ENCODE results near the gene HOXA10.

The HOXA10 gene

DNA sequence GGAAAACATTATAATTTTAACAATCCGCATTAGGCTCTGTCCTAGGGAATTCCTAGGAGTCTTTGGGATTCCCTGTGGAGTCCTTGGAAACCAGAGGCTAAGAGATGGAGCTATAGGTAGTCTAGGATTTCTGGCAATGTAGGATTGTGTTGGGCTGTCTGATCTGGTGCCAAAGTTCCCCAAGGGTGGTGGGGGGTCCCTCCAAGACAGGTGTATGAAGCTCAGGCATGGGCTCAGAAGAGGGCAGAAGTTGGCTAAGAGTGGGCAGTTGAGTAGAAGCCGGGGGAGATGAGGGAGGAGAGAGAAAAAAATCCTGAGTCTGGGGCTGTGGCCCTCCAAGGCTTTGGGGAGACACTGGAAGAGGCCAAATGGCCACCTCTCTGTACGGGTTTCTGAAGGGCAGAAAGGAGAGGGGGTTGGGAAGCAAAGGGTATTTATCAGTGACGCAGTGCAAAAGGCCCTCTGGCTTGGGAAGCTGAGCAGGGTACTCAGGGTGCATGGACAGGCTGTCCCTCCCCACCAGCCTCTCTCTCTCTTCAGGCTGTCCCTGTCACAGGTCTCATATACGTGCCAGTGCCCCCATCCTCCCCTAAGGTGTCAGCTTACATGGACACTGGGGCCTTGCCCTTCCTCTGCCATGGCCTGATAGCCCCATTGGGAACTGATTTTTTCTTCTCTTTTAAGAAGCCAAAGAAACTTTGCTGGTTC lies 27.5 kb downstream of the HOXA10 start:
- H3K4me3 ChIP-seq (ENCODE audit: low read depth, low read length), result no peak overlapping the region

DNA sequence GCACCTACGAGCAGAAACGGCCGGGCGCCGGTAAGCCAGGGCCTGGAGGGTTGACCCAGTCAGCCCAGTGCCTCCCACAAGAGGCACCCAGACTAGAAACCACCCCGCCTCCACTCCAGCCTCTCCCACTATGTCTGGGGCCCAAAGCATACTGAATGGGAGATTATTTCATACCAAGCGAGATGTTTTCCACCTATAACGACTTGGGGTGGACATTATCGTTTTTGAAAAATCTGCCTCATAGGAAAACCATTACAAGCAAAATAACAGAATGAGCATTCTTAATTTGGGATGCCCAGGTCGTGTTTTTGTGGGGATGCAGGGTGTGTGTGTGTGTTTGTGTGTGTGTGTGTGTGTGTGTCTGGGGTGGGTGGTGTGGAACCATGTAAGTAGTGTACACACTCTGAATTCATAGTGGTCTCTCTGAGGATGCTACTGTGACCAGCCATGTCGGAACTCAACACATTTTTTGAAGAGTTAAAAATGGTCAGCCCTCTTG lies 28.2 kb downstream of the HOXA10 start:
- no peak overlapping the region for H3K4me3 ChIP-seq (ENCODE audit: low read depth, low read length)

DNA sequence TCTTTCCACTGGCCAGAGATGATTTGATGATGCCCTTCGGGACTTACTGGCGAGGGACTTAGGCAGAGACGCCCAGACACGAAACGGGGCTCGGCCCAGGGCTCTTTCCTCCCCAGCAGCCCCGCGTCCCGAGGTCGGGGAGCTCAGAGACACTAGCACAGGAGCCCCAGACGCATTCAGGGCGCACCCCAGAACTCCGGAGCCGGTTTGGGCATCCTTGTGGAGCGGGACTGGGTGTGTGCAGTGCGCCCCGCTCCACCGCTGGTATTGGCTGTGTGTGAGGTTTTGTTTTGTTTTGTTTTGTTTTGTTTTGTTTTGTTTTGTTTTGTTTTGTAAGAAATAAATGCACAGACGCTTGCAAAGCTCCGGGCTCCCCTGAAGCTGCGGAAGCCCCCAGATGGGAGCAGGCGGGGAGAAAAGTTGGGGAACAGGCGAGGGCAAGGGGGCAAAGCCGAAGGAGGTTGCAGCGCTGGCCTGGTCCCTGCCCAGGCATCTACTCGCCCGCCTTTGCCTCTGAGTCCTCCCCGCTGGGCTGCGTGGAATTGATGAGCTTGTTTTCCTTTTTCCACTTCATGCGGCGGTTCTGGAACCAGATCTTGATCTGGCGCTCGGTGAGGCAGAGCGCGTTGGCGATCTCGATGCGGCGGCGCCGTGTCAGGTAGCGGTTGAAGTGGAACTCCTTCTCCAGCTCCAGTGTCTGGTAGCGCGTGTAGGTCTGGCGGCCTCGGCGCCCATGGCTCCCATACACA lies 28.8 kb downstream of the HOXA10 start:
- H3K4me3 ChIP-seq (ENCODE audit: low read depth, low read length), result no peak overlapping the region

DNA sequence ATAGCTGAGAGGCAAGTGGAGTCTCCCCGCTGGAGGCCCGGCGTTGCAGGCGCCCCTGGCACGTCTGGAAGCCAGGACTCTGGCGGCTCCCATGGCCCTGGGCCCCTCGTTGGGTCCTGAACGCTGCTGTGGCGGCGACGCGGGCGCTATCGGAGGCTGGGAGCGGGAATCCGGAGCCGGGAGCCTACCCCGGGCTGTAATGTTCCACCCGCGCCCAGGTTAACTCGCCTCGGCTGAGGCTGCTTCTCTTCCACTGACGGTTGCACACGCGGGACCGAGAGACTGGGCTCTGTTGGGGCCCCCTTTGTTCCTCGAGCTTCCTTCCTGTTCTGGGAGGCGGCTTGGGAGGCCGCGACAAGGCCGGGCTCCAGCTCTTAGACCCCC lies 29.3 kb downstream of the HOXA10 start:
- H3K4me3 ChIP-seq (ENCODE audit: low read depth, low read length), result no peak overlapping the region

DNA sequence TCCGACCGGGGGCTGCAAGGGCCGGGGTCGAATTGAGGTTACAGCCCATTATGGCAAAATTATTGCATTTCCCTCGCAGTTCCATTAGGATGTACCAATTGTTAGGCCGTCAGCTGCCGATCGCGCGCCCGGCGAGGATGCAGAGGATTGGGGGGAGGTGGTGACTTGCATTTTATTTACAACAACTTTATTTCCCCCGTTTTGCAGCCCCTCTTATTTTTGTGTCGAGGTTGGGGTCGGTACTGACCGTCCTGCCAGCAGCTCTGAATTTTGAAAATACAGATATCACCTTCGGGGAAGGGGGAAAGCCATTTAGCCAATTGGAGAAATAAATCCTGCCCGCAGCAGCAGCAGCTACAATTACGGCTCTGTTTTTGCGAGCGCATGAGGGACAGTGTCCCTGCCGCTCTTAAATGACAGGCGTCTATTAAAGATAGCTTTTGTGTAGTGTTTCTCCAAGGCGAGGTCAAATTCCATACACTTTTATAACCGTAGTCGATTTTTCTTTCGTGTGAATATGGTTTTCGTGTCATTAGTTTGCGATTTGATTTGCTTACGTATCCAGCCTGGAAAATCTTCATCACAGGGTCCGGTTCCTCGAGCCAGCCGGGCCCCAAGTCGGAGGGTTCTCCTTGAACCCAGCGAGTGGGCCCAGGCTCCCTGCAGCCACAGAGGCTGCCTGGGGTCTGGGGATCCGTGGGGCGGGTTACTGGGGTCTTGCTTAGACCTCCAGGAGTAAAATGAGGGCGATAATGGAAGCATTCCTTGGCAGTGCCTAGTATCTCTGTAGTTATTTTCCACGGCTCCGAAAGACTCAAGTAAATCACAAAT lies 30.0 kb downstream of the HOXA10 start:
- H3K4me3 ChIP-seq (ENCODE audit: low read depth, low read length), result no peak overlapping the region

DNA sequence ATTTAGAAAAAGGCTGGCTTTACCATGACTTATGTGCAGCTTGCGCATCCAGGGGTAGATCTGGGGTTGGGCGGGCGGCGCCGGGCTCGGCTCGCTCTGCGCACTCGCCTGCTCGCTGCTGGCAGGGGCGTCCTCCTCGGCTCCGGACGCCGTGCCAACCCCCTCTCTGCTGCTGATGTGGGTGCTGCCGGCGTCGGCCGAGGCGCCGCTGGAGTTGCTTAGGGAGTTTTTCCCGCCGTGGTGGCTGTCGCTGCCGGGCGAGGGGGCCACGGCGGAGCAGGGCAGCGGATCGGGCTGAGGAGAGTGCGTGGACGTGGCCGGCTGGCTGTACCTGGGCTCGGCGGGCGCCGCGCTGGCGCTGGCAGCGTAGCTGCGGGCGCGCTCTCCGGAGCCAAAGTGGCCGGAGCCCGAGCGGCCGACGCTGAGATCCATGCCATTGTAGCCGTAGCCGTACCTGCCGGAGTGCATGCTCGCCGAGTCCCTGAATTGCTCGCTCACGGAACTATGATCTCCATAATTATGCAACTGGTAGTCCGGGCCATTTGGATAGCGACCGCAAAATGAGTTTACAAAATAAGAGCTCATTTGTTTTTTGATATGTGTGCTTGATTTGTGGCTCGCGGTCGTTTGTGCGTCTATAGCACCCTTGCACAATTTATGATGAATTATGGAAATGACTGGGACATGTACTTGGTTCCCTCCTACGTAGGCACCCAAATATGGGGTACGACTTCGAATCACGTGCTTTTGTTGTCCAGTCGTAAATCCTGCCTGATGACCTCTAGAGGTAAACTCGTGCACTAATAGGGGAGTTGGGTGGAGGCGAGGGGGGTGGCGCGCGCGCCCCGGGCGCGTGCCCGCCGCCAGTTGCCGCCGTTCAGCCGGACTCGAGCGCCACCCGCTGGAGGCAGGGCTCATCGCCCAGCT lies 30.8 kb downstream of the HOXA10 start, which contains the start of gene HOXA5:
Gene HOXA5, minus strand, starts transcription at position 659 of the 927 bp plus-strand sequence. Its CDS starts 74 bp downstream, at position 585.
- peak within 1 kb of the TSS; percentile 13 for H3K4me3 ChIP-seq (ENCODE audit: low read depth, low read length)

DNA sequence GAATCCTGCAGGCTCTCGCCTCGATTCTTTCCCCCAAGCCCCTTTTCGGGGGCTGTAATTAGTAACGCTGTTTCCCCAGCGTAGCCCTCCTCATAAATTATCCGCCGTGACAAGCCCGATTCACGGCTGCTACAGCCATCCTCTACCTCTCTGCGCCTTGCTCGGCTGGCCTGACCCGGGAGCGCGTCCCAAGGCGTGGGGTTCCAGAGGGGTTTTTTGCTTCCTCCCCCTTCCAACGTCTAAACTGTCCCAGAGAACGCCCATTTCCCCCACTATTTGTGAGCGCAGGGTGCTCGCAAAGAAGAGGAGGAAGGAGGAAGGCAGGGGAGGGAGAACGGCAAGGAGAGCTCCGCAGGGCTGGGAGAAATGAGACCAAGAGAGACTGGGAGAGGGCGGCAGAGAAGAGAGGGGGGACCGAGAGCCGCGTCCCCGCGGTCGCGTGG lies 31.5 kb downstream of the HOXA10 start:
- H3K4me3 ChIP-seq (ENCODE audit: low read depth, low read length), result no peak overlapping the region

DNA sequence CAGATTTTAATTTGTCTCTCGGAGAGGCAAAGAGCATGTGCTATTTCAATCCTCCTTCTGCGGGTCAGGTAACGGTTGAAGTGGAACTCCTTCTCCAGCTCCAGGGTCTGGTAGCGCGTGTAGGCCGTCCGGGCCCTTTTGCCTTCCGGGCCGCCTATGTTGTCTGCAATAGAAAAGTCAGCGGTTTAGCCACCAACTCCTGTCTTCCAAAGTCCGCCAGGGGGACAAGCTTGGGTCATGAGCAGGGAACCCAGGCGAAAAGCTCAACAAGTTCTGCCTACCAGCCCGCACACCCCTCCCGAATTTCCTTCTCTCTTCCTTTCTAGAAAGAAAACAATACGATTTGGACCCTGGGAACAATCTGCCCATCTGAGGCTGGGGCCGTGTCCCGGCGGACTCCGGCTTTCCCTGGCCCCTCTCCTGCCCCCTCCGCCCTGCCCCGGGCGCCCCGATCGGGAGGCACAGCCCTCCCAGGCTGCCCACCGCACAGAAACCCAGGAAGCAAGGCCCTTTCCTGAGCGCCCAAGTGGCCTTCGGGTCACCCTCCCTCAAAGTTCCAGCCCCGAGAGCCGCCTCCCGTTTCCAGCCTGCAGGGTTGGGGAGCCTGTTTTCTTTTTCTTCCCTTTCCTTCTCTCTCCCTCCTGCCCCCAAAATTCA lies 32.1 kb downstream of the HOXA10 start:
- no peak overlapping the region for H3K4me3 ChIP-seq (ENCODE audit: low read depth, low read length)

DNA sequence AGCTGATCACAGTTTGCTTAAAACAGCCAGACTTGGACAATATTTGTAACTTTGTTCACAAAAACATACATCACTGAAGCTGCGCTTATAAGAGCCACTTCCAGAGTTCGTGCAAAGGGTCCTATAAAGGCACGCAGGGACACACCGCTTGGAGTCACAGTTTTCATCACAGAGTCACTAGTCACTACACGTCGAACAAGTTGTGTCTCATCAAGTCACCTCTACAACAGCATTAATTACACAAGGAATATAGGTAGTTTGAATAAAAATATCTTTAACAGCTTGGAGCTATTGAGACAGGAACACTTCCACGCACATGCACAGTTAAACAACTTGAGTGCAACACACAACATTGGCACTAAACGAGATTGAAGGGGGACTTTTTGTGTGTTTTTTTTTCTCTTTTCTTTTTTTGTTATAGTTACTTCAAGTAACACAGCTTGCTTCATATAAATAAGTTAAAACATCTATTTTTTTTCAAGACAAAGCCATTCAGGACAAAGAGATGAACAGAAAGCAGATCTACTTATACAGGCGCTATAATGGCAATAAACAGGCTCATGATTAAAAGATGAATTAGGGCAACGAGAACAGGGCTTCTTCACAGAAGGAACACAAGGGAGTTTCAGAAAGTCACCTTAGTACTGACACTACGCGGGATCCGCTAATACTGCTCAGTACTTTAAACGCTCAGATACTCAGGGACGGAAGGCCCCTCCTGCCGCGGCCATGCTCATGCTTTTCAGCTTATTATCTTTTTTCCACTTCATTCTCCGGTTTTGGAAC lies 32.8 kb downstream of the HOXA10 start:
- H3K4me3 ChIP-seq (ENCODE audit: low read depth, low read length), result no peak overlapping the region

DNA sequence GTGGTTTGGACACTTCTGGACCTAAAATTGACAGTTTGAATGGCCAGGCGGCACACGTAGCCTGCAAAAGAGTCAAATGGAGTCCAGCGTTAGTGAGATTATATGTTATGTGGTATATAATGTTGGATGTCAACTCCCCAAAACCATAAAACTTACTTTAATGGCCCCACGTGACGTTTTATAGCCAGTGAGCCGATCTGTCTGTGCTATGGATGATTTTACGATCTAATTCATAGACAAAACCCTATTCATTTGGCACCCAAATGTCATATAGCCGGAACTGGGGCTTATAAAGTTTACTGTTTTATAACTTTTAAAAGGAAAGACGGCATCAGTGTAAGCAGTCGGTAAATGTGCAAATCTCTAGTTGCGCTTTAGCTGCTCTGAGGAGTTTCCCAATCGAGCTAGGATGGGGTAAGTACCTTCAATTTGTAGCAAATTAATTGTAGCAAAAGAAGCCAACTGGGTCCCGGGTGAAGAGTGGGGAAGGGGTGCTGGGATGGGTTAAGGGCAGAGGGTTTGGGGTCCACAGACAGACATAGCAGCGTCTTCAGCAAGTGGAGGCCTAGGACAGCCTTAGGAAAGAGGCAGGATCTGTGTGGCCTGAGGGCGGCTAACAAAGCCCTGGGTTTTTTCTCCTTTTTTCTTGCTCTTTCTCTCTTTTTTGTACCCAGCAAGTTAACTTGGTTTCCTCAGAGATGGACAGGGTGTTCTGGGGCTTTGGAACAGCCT lies 33.8 kb downstream of the HOXA10 start:
- no peak overlapping the region for H3K4me3 ChIP-seq (ENCODE audit: low read depth, low read length)

DNA sequence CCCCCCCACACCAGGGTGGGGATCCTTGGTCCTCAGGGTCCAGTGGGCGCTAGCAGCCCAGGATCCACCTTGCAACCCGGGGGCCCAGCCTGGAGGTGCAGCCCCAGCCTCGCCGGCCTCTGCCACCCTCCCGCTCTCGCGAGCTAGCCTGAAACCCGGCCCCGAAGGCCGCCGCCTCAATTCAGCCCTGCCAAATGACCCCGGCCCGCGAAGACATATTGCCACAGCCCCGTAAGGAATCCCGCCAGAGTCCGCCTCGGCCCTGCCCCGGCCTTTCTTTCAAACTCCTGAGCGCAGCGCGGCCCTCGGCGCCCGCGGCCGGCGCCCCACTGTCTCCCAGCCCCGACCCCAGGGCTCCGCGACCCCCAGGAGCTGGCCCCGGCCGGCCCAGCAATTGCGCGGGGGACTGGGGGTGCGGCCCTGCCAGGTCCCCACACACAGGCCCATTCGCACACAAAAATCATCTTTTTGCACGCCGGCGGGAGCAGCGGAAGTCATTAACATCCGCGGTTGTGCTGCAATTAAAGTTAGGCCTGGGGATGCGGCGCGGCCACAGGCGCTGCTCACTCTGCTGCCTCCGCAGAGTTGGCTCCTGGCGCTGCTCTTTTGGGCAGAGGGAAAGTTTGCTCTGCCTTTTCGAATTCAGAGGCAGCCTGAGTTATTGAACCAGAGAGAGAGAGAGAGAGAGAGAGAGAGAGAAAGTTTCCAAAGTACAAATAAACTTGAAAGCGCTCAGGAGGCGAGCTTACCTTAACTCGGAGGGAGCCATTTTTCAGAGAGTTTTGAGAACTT lies 34.6 kb downstream of the HOXA10 start:
- H3K4me3 ChIP-seq (ENCODE audit: low read depth, low read length), result no peak overlapping the region

DNA sequence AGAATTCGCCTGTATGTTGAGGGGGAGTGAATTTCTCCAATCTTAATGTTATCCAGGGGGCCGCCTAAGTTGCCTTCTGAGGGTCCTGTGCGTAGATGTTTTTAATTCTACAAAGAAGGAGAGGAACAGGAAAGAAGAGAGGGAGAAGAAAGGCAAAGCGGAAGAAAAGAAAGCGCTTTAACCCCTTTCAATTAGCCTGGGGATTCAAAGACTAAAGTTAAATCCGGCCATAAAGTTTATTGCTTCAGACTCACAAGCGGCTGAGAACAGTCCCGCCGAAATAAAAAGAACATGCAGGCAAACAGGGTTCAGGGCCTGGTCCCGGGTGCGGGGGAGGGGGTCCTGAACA lies 35.2 kb downstream of the HOXA10 start:
- H3K4me3 ChIP-seq (ENCODE audit: low read depth, low read length), result no peak overlapping the region

DNA sequence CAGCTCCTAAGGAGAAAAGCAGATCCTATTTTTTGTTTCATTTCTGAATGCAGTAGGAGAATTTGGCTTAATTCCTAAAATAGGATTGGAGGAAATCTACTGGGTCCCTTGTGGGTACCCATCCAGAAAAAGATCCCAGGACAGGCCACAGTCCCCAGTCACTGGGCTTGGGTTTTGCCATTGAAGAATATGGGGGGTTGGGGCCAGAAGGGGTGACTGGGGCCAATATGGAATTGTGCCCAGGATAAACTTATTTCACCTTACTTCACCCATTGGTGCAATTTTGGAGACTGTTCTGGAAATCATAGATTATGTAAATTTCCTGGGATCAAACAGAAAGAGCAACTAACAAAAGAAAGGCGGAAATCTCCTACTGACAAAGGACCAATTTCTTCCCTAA lies 35.6 kb downstream of the HOXA10 start:
- H3K4me3 ChIP-seq (ENCODE audit: low read depth, low read length), result no peak overlapping the region

DNA sequence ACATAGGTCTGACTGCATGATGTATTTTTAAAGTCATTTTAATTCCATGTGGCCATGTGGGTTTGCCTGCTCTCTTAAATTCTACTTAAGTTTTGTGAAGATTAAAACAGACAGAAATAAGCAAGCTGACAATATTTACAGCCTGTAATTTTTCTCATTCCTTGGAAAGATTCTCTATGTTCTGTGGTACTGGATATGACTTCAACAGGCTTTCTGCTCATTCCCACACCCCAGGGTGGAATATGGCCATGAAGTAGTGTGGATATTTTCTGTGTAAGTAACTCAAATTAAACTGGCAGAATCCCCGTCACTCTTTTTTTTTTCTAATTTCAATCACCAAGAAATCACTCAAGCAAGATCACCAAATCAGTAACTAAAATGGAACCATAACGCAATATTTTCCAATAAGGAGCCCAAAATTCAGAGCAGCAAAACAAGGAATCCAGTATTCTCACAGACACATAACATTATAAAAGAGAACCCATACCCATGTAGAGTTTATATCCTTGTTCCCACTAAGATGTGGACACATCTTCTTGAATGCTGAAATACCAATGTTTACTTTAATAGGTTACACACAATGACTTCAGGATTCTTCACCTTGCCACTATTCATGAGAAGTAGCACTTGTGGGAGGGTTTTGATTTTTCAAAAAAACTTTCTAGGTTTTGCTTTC lies 36.3 kb downstream of the HOXA10 start:
- no peak overlapping the region for H3K4me3 ChIP-seq (ENCODE audit: low read depth, low read length)

DNA sequence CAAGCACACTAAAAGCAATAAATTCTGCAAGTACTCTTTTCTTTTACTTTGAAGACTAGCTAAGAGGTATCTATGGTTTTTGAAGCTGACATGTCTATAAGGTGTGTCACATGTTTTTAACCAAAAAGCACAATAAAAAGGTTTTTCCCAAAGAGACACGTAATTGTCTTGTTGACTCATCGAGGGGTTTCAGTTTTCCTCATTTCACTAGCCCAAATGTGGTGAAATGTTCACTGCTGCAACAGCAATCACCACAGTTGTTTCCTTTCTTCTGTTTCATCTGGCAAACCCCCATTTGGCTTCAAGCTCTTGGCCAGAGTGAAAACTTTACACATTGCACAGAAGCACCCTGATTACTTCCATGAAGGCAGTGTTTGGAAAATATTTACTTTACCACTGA lies 39.7 kb downstream of the HOXA10 start:
- no peak overlapping the region for H3K4me3 ChIP-seq (ENCODE audit: low read depth, low read length)

DNA sequence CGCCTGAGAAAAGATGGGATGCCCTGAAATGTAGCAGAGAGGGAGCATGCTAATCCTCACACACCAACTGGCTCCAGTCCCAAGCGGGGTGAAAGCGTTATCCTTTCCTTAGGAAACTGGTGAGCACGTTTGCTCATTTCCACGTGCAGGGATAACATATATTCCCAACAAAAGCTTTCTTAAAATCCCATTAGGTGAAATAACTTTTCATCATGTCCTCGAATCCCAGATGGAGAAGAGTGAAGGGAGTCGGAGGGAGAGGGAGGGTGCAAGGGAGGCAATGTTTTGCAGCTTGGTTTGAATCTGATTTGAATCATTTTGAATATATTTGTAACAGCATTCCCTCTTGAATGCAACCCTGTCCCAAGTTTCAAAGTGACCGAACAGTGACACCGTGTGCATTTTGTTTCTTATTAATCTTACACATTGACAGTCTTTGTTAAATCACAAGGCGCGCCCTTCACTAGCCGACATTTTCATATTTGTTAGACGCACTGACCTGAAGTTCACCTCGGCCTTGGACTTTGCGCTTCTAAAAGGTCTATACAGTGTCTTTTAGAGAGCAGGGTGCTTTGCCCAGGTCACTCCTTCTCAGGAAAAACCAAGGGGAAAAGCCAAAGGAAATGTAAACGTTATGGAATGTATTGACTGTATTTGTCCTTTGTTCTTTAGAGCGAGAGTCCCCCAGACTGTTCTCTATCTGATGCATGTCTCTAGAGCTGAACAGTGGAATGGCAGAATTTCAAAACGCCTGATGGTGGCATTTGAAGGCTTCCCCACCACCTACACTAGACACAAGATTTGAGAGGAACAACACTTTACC lies 40.5 kb downstream of the HOXA10 start:
- no peak overlapping the region for H3K4me3 ChIP-seq (ENCODE audit: low read depth, low read length)
